ENCODE results near the gene BMAL1. TPM values are rescaled to one million over a fixed set of nuclear protein-coding genes. Genes with fewer than 3 reads are reported as not detected.

BMAL1 gene
- total and polyA plus RNA-seq, 2 donors (not counting 3 experiments of a cell fraction or from before 2014, with no cell fraction given) = 5.8 to 10.1 TPM

GRCh38 chr11:13260963-13261588, 16.5 kb upstream of the BMAL1 start:
- H3K9me1 ChIP-seq (replicated peaks; ENCODE audit: control insufficient read depth, extremely low read depth, insufficient read depth, low read length) = no peaks in the 10 kb centered on the region
- intact Hi-C loops (cut with micrococcal nuclease) (loop anchor here (1.0 to 5.0 kb wide), 4 partner anchors 16 to 154 kb away; partner anchors contain the start of gene BMAL1), dilution Hi-C loops (cut with MboI; ENCODE audit: extremely low pct_ligation_motif_present, low sequenced_read_pairs) (no loop called here)
- H4K20me1 ChIP-seq (replicated peaks; ENCODE audit: control insufficient read depth, extremely low read depth, insufficient read depth, low read length) = no peaks in the 10 kb centered on the region
- no peak overlapping the region for H3K4me3 ChIP-seq (replicated peaks in 1 of 3; ENCODE audit: insufficient read depth in 1 of 3, low read depth in 1 of 3, low read length in 3 of 3)
- TSS peak; percentile 95 for BruUV-seq (replicated peaks)
- peak overlapping the region; percentile 34 for H2AFZ ChIP-seq (ENCODE audit: low read depth, low read length)
- peak overlapping the region; percentile 82 for H3K27ac ChIP-seq (ENCODE audit: insufficient read depth, low read depth, low read length)
- H3K9ac ChIP-seq (replicated peaks; ENCODE audit: extremely low read depth, insufficient read depth, low read length) = peak overlapping the region; percentile 60
- H3K27me3 ChIP-seq (ENCODE audit: control insufficient read depth in 2 of 2, insufficient read depth in 2 of 2, low read length in 2 of 2) = peaks cover 0 to under 1% of the 10 kb centered on the region in 2 experiments
- ChIA-PET CTCF (interaction anchor here (1.0 to 3.0 kb wide), 17 partner anchors 10 to 297 kb away, joined by 3 to 20 read pairs (median 4); no protein-coding TSS in a partner anchor), POLR2A (no interaction called here)
- DNase-seq (ENCODE audit: low read depth, low spot score) = peak; percentile 45
- H3K4me2 ChIP-seq (ENCODE audit: insufficient read depth, low read length) = peak overlapping the region; percentile 75
- H3K4me1 ChIP-seq (ENCODE audit: control insufficient read depth, extremely low read depth, insufficient read depth, low read length) = peaks cover 35% of the 10 kb centered on the region
- H3K79me2 ChIP-seq (ENCODE audit: control insufficient read depth, insufficient read depth, low read length) = no peaks in the 10 kb centered on the region
- peak; percentile 91 for FAIRE-seq
- H3K9me3 ChIP-seq (replicated peaks; ENCODE audit: control insufficient read depth, insufficient read depth, low read length) = no peaks in the 10 kb centered on the region
- no peak for TF ChIP-seq FOS (IDR thresholded peaks at IDR 0.05; ENCODE audit: borderline replicate concordance, insufficient read depth, low read length)
- no peak for TF ChIP-seq POLR2AphosphoS5 (IDR thresholded peaks at IDR 0.05; ENCODE audit: insufficient read depth, low read depth, low read length)
- no peak for TF ChIP-seq GATA2 (IDR thresholded peaks at IDR 0.05; ENCODE audit: insufficient read depth, insufficient read length, low read depth, low read length)
- no peak for TF ChIP-seq JUN (IDR thresholded peaks at IDR 0.05; ENCODE audit: borderline replicate concordance, insufficient read depth, insufficient read length, low read depth)
- TF ChIP-seq, protein P1, sequence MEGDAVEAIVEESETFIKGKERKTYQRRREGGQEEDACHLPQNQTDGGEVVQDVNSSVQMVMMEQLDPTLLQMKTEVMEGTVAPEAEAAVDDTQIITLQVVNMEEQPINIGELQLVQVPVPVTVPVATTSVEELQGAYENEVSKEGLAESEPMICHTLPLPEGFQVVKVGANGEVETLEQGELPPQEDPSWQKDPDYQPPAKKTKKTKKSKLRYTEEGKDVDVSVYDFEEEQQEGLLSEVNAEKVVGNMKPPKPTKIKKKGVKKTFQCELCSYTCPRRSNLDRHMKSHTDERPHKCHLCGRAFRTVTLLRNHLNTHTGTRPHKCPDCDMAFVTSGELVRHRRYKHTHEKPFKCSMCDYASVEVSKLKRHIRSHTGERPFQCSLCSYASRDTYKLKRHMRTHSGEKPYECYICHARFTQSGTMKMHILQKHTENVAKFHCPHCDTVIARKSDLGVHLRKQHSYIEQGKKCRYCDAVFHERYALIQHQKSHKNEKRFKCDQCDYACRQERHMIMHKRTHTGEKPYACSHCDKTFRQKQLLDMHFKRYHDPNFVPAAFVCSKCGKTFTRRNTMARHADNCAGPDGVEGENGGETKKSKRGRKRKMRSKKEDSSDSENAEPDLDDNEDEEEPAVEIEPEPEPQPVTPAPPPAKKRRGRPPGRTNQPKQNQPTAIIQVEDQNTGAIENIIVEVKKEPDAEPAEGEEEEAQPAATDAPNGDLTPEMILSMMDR (IDR thresholded peaks at IDR 0.05; ENCODE audit: extremely low read depth in 1 of 2, insufficient read depth in 1 of 2, low read depth in 1 of 2, low read length in 2 of 2) = no peak
- TF ChIP-seq MAX (IDR thresholded peaks at IDR 0.05; ENCODE audit: insufficient read depth, insufficient read length) = no peak
- TF ChIP-seq EZH2 (IDR thresholded peaks at IDR 0.05; ENCODE audit: borderline replicate concordance, low read depth, low read length, severe bottlenecking) = no peak
- no peak for TF ChIP-seq POLR2A (IDR thresholded peaks at IDR 0.05; ENCODE audit: low read depth, low read length)
- no peak for TF ChIP-seq MYC (IDR thresholded peaks at IDR 0.05; ENCODE audit: low read depth, low read length)
- no peaks in the 10 kb centered on the region for H3K36me3 ChIP-seq (ENCODE audit: control insufficient read depth in 2 of 2, extremely low read depth in 1 of 2, insufficient read depth in 2 of 2, low read length in 2 of 2)
